ENCODE measurements around the gene TIGD7. TPM values are rescaled to one million over a fixed set of nuclear protein-coding genes. Genes with fewer than 3 reads are reported as not detected.

TIGD7 gene
- total RNA-seq, 1 donor, result 6.5 TPM

- no peaks in the 10 kb centered on the region for H3K79me2 ChIP-seq (ENCODE audit: insufficient read depth, low read length)
- H3K27ac ChIP-seq (ENCODE audit: low read depth, low read length), result peak overlapping the region; percentile 65
- peak; percentile 81 for TF ChIP-seq CTCF (IDR thresholded peaks at IDR 0.05; ENCODE audit: extremely low read depth, low read depth, low read length)
- no peak overlapping the region for H3K4me3 ChIP-seq (ENCODE audit: insufficient read depth, low read length)
- H3K27me3 ChIP-seq (ENCODE audit: insufficient read depth, low read length), result no peaks in the 10 kb centered on the region
- peaks cover 16% of the 10 kb centered on the region for H3K4me1 ChIP-seq (ENCODE audit: insufficient read depth, low read length)
- H4K20me1 ChIP-seq (ENCODE audit: insufficient read depth, low read length), result no peaks in the 10 kb centered on the region
- H3K36me3 ChIP-seq (ENCODE audit: insufficient read depth, low read length), result no peaks in the 10 kb centered on the region
- peak; percentile 95 for DNase-seq (ENCODE audit: insufficient read length, low spot score, missing footprints)
- H3K9me3 ChIP-seq (ENCODE audit: low read depth, low read length), result no peaks in the 10 kb centered on the region
- peak overlapping the region; percentile 68 for H3K4me2 ChIP-seq (ENCODE audit: insufficient read depth, low read length)
- peak overlapping the region; percentile 38 for H2AFZ ChIP-seq (ENCODE audit: low read length)
Measured at GRCh38 chr16:3266873-3267537, 38.2 kb downstream of the TIGD7 start.

GRCh38 chr16:3264137-3265036 is 40.8 kb downstream of the TIGD7 start:
- TF ChIP-seq CTCF (IDR thresholded peaks at IDR 0.05; ENCODE audit: extremely low read depth, low read depth, low read length), result peak; percentile 16
- no peaks in the 10 kb centered on the region for H3K79me2 ChIP-seq (ENCODE audit: insufficient read depth, low read length)
- peak overlapping the region; percentile 85 for H3K4me3 ChIP-seq (ENCODE audit: insufficient read depth, low read length)
- peak overlapping the region; percentile 77 for H3K27ac ChIP-seq (ENCODE audit: low read depth, low read length)
- H3K27me3 ChIP-seq (ENCODE audit: insufficient read depth, low read length), result no peaks in the 10 kb centered on the region
- no peaks in the 10 kb centered on the region for H4K20me1 ChIP-seq (ENCODE audit: insufficient read depth, low read length)
- H3K36me3 ChIP-seq (ENCODE audit: insufficient read depth, low read length), result no peaks in the 10 kb centered on the region
- H3K9me3 ChIP-seq (ENCODE audit: low read depth, low read length), result no peaks in the 10 kb centered on the region
- DNase-seq (ENCODE audit: insufficient read length, low spot score, missing footprints), result peak; percentile 99
- peak overlapping the region; percentile 77 for H3K4me2 ChIP-seq (ENCODE audit: insufficient read depth, low read length)
- peak overlapping the region; percentile 79 for H2AFZ ChIP-seq (ENCODE audit: low read length)
- peaks cover 18% of the 10 kb centered on the region for H3K4me1 ChIP-seq (ENCODE audit: insufficient read depth, low read length)

GRCh38 chr16:3262517-3262916 is 42.7 kb downstream of the TIGD7 start:
- Histone ChIP-seq H3K4me3 (ENCODE audit: insufficient read depth, low read length) (no peak overlapping the region), H3K36me3 (ENCODE audit: insufficient read depth, low read length) (no peaks in the 10 kb centered on the region), H3K27ac (ENCODE audit: low read depth, low read length) (no peak overlapping the region), H4K20me1 (ENCODE audit: insufficient read depth, low read length) (no peaks in the 10 kb centered on the region), H3K4me2 (ENCODE audit: insufficient read depth, low read length) (no peak overlapping the region), H2AFZ (ENCODE audit: low read length) (no peak overlapping the region), H3K4me1 (ENCODE audit: insufficient read depth, low read length) (peaks cover 30% of the 10 kb centered on the region), H3K79me2 (ENCODE audit: insufficient read depth, low read length) (no peaks in the 10 kb centered on the region), H3K27me3 (ENCODE audit: insufficient read depth, low read length) (no peaks in the 10 kb centered on the region), H3K9me3 (ENCODE audit: low read depth, low read length) (no peaks in the 10 kb centered on the region)
- DNase-seq (ENCODE audit: insufficient read length, low spot score, missing footprints), result no peak
- no peak for TF ChIP-seq CTCF (IDR thresholded peaks at IDR 0.05; ENCODE audit: extremely low read depth, low read depth, low read length)

GRCh38 chr16:3259836-3260235 is 45.4 kb downstream of the TIGD7 start:
- Histone ChIP-seq H3K27me3 (ENCODE audit: insufficient read depth, low read length) (no peaks in the 10 kb centered on the region), H3K36me3 (ENCODE audit: insufficient read depth, low read length) (no peaks in the 10 kb centered on the region), H3K27ac (ENCODE audit: low read depth, low read length) (peak overlapping the region; percentile 43), H2AFZ (ENCODE audit: low read length) (no peak overlapping the region), H3K4me1 (ENCODE audit: insufficient read depth, low read length) (peaks cover 23% of the 10 kb centered on the region), H3K4me3 (ENCODE audit: insufficient read depth, low read length) (no peak overlapping the region), H3K4me2 (ENCODE audit: insufficient read depth, low read length) (peak overlapping the region; percentile 57), H3K79me2 (ENCODE audit: insufficient read depth, low read length) (no peaks in the 10 kb centered on the region), H3K9me3 (ENCODE audit: low read depth, low read length) (no peaks in the 10 kb centered on the region), H4K20me1 (ENCODE audit: insufficient read depth, low read length) (no peaks in the 10 kb centered on the region)
- DNase-seq (ENCODE audit: insufficient read length, low spot score, missing footprints), result no peak
- no peak for TF ChIP-seq CTCF (IDR thresholded peaks at IDR 0.05; ENCODE audit: extremely low read depth, low read depth, low read length)
